Measurements from ENCODE around the gene DPCD.

Gene DPCD

GRCh38 chr10:101587725-101588653 is at the start of gene DPCD, which contains the start of gene POLL:
Gene DPCD, plus strand, starts transcription at chr10:101588321. Its CDS starts 16 bp downstream, at chr10:101588337.
Gene POLL, minus strand, starts transcription at chr10:101588257. Its CDS starts 897 bp downstream, at chr10:101587360.
- DNase-seq: peak; percentile 88

- DNase-seq: peak; percentile 17
Observed at GRCh38 chr10:101538446-101538845, 49.7 kb upstream of the DPCD start.

GRCh38 chr10:101545898-101546297 is 42.2 kb upstream of the DPCD start:
- DNase-seq: no peak

GRCh38 chr10:101550965-101551364 is 37.2 kb upstream of the DPCD start:
- DNase-seq: no peak

- DNase-seq: no peak
Observed at GRCh38 chr10:101552442-101552841, 35.7 kb upstream of the DPCD start.

GRCh38 chr10:101557541-101557940 is 30.6 kb upstream of the DPCD start:
- DNase-seq: no peak

GRCh38 chr10:101558204-101558603 is 29.9 kb upstream of the DPCD start:
- DNase-seq: no peak

- DNase-seq: no peak
Observed at GRCh38 chr10:101558671-101559595, 29.2 kb upstream of the DPCD start.

GRCh38 chr10:101559596-101560297 is 28.4 kb upstream of the DPCD start:
- DNase-seq: no peak

- DNase-seq: peak; percentile 11
Observed at GRCh38 chr10:101560298-101561067, 27.6 kb upstream of the DPCD start.

- DNase-seq: peak; percentile 11
Observed at GRCh38 chr10:101561068-101561915, 26.8 kb upstream of the DPCD start.

GRCh38 chr10:101562231-101562630 is 25.9 kb upstream of the DPCD start:
- DNase-seq: no peak

GRCh38 chr10:101563007-101563406 is 25.1 kb upstream of the DPCD start:
- DNase-seq: no peak

GRCh38 chr10:101563497-101564040 is 24.6 kb upstream of the DPCD start:
- DNase-seq: no peak

GRCh38 chr10:101564490-101564991 is 23.6 kb upstream of the DPCD start:
- no peak for DNase-seq

- DNase-seq: no peak
Observed at GRCh38 chr10:101565370-101565900, 22.7 kb upstream of the DPCD start.

- DNase-seq: peak; percentile 51
Observed at GRCh38 chr10:101565936-101566332, 22.2 kb upstream of the DPCD start.

- peak; percentile 51 for DNase-seq
Observed at GRCh38 chr10:101566333-101567164, 21.6 kb upstream of the DPCD start.
